ENCODE results near the gene KCTD2. TPM values are rescaled to one million over a fixed set of nuclear protein-coding genes. Genes with fewer than 3 reads are reported as not detected.

The KCTD2 gene
- total RNA-seq = 10 to 100 TPM; 20.3 to 37.7 (median 29.9) TPM

GRCh38 chr17:75046407-75047289 lies at the start of gene KCTD2, which contains the start of gene ATP5PD:
Gene KCTD2, plus strand, starts transcription at chr17:75047225. Its CDS starts 26 bp downstream, at chr17:75047251.
Gene ATP5PD, minus strand, starts transcription at chr17:75046969. Its CDS starts 4,319 bp downstream, at chr17:75042650.
- peak; percentile 99 for DNase-seq (ENCODE audit: extremely low spot score)
- WGBS = 0% methylated on average over 24 of the region's 72 CpGs
- no peak for TF ChIP-seq EP300 (IDR thresholded peaks at IDR 0.05)
- peak; percentile 97 to 100 for TF ChIP-seq POLR2AphosphoS5 (IDR thresholded peaks at IDR 0.05)
- TF ChIP-seq CTCF (IDR thresholded peaks at IDR 0.05) = peak in 1 of 3 experiments; percentile 18
- peak; percentile 98 for TF ChIP-seq POLR2A (IDR thresholded peaks at IDR 0.05; ENCODE audit: low read depth)
- Histone ChIP-seq H3K27ac (replicated peaks in 1 of 4) (peak within 1 kb of the TSS; percentile 96 to 97 (median 97)), H3K4me1 (peaks cover 16 to 53% (median 42%) of the 10 kb centered on the region in 4 donors), H3K4me3 (peak within 1 kb of the TSS; percentile 70 to 95 (median 90)), H3K9me3 (no peaks in the 10 kb centered on the region), H3K27me3 (no peaks in the 10 kb centered on the region), H3K36me3 (peaks cover 5 to 30% (median 18%) of the 10 kb centered on the region in 4 donors)
- intact Hi-C loops (cut with DNase I) = no loop called here

GRCh38 chr17:74998783-74999182 lies 48.2 kb upstream of the KCTD2 start:
- Histone ChIP-seq H3K27ac (replicated peaks in 1 of 4) (no peak overlapping the region), H3K4me1 (peaks cover under 1 to 21% (median 1%) of the 10 kb centered on the region in 4 donors), H3K9me3 (no peaks in the 10 kb centered on the region), H3K4me3 (no peak overlapping the region), H3K27me3 (no peaks in the 10 kb centered on the region), H3K36me3 (peaks cover 28 to 58% (median 46%) of the 10 kb centered on the region in 4 donors)
- TF ChIP-seq POLR2AphosphoS5 (IDR thresholded peaks at IDR 0.05) (no peak), EP300 (IDR thresholded peaks at IDR 0.05) (no peak), POLR2A (IDR thresholded peaks at IDR 0.05; ENCODE audit: low read depth) (no peak), CTCF (IDR thresholded peaks at IDR 0.05) (no peak)
- DNase-seq (ENCODE audit: extremely low spot score) = no peak
- intact Hi-C loops (cut with DNase I) = no loop called here
- 85% methylated on average over 3 of the region's 6 CpGs for WGBS

- no peaks in the 10 kb centered on the region for H3K9me3 ChIP-seq
- intact Hi-C loops (cut with DNase I) = no loop called here
- peaks cover 32 to 58% (median 53%) of the 10 kb centered on the region in 4 donors for H3K36me3 ChIP-seq
- no peaks in the 10 kb centered on the region for H3K27me3 ChIP-seq
- no peak for DNase-seq (ENCODE audit: extremely low spot score)
- TF ChIP-seq CTCF (IDR thresholded peaks at IDR 0.05) (no peak), POLR2A (IDR thresholded peaks at IDR 0.05; ENCODE audit: low read depth) (no peak), EP300 (IDR thresholded peaks at IDR 0.05) (no peak), POLR2AphosphoS5 (IDR thresholded peaks at IDR 0.05) (no peak)
- no peak overlapping the region for H3K27ac ChIP-seq (replicated peaks in 1 of 4)
- H3K4me1 ChIP-seq = peaks cover 0 to 18% (median 0%) of the 10 kb centered on the region in 4 donors
- WGBS = 84% methylated on average over 4 of the region's 4 CpGs
- H3K4me3 ChIP-seq = no peak overlapping the region
Measured at GRCh38 chr17:74999523-74999922, 47.5 kb upstream of the KCTD2 start.

- DNase-seq (ENCODE audit: extremely low spot score) = no peak
- WGBS = 79% methylated on average over 5 of the region's 15 CpGs
- Histone ChIP-seq H3K9me3 (no peaks in the 10 kb centered on the region), H3K4me1 (peaks cover 0 to 18% (median 0%) of the 10 kb centered on the region in 4 donors), H3K4me3 (no peak overlapping the region), H3K27ac (replicated peaks in 1 of 4) (no peak overlapping the region), H3K27me3 (no peaks in the 10 kb centered on the region), H3K36me3 (peaks cover 32 to 67% (median 62%) of the 10 kb centered on the region in 4 donors)
- TF ChIP-seq EP300 (IDR thresholded peaks at IDR 0.05) = no peak
- no peak for TF ChIP-seq POLR2A (IDR thresholded peaks at IDR 0.05; ENCODE audit: low read depth)
- TF ChIP-seq CTCF (IDR thresholded peaks at IDR 0.05) = no peak
- TF ChIP-seq POLR2AphosphoS5 (IDR thresholded peaks at IDR 0.05) = no peak
- intact Hi-C loops (cut with DNase I) = no loop called here
Measured at GRCh38 chr17:75001915-75002843, 44.8 kb upstream of the KCTD2 start.

All from esophagus muscularis mucosa (tissue), 4 donors.